K562 (cell line): ENCODE measurements around the gene SCEL. TPM values are rescaled to one million over a fixed set of nuclear protein-coding genes. Genes with fewer than 3 reads are reported as not detected.

ENCODE experiments used
- ATAC-seq: fragments of 200-7000 bp; cut with Tn5 transposase; 3 replicates; pipeline ENCODE4 v1.9.1; 2020; ENCODE audit warnings: moderate library complexity
- BruUV-seq: library from RNA; stranded (reverse); fragments of 400-500 nt; replicated peaks from 2 replicates; lab custom pipeline; 2021; lab: Mats Ljungman, UMichigan
- CTCF ChIA-PET: fragments of 300-600 bp; formaldehyde crosslinking; extraction: SDS; loops from one replicate; lab custom pipeline; 2021; ENCODE audit warnings: low intra/inter-chr PET ratio; lab: Yijun Ruan, JAX
- POLR2A ChIA-PET: fragments of 300-600, 350-650 bp; sonication (Branson Sonifier 250); formaldehyde crosslinking; extraction: SDS; loops from one replicate; lab custom pipeline; 2021; ENCODE audit warnings: antibody characterized with exemption, inconsistent platforms; lab: Yijun Ruan, JAX
- DNase-seq, 4 experiments: peaks; one replicate each; pipeline versions ENCODE4 v3.0.0 to v3.0.0-alpha.2; 2011 to 2018; ENCODE audit warnings: low spot score in 3 of 4, mixed read lengths in 3 of 4; ENCODE audit errors: extremely low read depth in 1 of 4
- FAIRE-seq: peaks from 2 replicates; lab custom pipeline; 2011; peaks lifted over from hg19 to GRCh38; lab: Jason Lieb, UNC
- H2AFZ ChIP-seq: 2 replicates; pipeline ENCODE4 v1.6.0; 2011; ENCODE audit warnings: low read depth, low read length, control low read depth, inconsistent platforms
- H3K27ac ChIP-seq: fragments of 200-600 bp; 3 replicates; pipeline ENCODE4 v1.8.0; 2011; ENCODE audit warnings: low read depth, mild to moderate bottlenecking, control low read depth, inconsistent platforms, low read length, moderate library complexity, mixed read lengths; ENCODE audit errors: extremely low read depth
- H3K27me3 ChIP-seq, 2 experiments: fragments of 300-600 bp in 1 of 2; 2 replicates in 1 of 2; 3 replicates in 1 of 2; pipeline versions ENCODE4 v1.6.0 to v1.8.0; 2011; ENCODE audit warnings: inconsistent platforms in 2 of 2, low read length in 2 of 2, mild to moderate bottlenecking in 1 of 2, mixed read lengths in 1 of 2, moderate library complexity in 1 of 2; ENCODE audit not compliant: control insufficient read depth in 2 of 2, insufficient read depth in 2 of 2
- H3K36me3 ChIP-seq: fragments of 300-600 bp; 3 replicates; pipeline ENCODE4 v1.8.0; 2011; ENCODE audit warnings: mild to moderate bottlenecking, low read length, inconsistent platforms; ENCODE audit not compliant: control insufficient read depth, insufficient read depth
- H3K4me1 ChIP-seq, 2 experiments: fragments of 200-600 bp in 1 of 2; replicated peaks in 1 of 2; 2 replicates in 1 of 2; 3 replicates in 1 of 2; pipeline versions ENCODE4 v1.5.1 to v1.8.0; 2011; ENCODE audit warnings: inconsistent platforms in 2 of 2, low read length in 2 of 2, mild to moderate bottlenecking in 1 of 2, mixed read lengths in 1 of 2, moderate library complexity in 1 of 2; ENCODE audit not compliant: control insufficient read depth in 2 of 2, insufficient read depth in 2 of 2
- H3K4me2 ChIP-seq: 2 replicates; pipeline ENCODE4 v1.6.1; 2011; ENCODE audit warnings: low read length, control low read depth, inconsistent platforms, mixed read lengths; ENCODE audit not compliant: insufficient read depth
- H3K4me3 ChIP-seq: fragments of 200-600 bp; sonication (generic), shearing (Covaris generic); 2 replicates; pipeline ENCODE4 v1.5.1; 2016; ENCODE audit warnings: control low read depth, inconsistent platforms
- H3K79me2 ChIP-seq: fragments of 200-600 bp; 3 replicates; pipeline ENCODE4 v1.8.0; 2011; ENCODE audit warnings: low read length, inconsistent platforms; ENCODE audit not compliant: control insufficient read depth, insufficient read depth
- H3K9ac ChIP-seq, 2 experiments: 2 replicates each; pipeline versions ENCODE4 v1.6.0 to v1.6.1; 2011; ENCODE audit warnings: low read depth in 2 of 2, low read length in 2 of 2, control low read depth in 1 of 2, inconsistent platforms in 1 of 2, mild to moderate bottlenecking in 1 of 2, mixed read lengths in 1 of 2; ENCODE audit not compliant: insufficient read depth in 1 of 2
- H3K9me1 ChIP-seq: one replicate; pipeline ENCODE4 v1.6.0; 2011; ENCODE audit warnings: inconsistent platforms, mild to moderate bottlenecking, low read length, moderate library complexity; ENCODE audit not compliant: control insufficient read depth, insufficient read depth
- H3K9me3 ChIP-seq: replicated peaks from 2 replicates; pipeline ENCODE4 v1.5.1; 2011; ENCODE audit warnings: low read depth, low read length, inconsistent platforms; ENCODE audit not compliant: control insufficient read depth, insufficient read depth
- H4K20me1 ChIP-seq: replicated peaks from 2 replicates; pipeline ENCODE4 v1.6.1; 2011; ENCODE audit warnings: low read length, inconsistent platforms, mixed read lengths; ENCODE audit not compliant: control insufficient read depth, insufficient read depth
- ATF7 ChIP-seq: fragments of 450-650 bp; IDR thresholded peaks from 2 replicates; pipeline ENCODE4 v1.7.1; 2014; ENCODE audit warnings: mild to moderate bottlenecking, moderate library complexity
- BRCA1 ChIP-seq, 2 experiments: fragments of 450-650 bp in 1 of 2; sonication (generic) in 1 of 2; formaldehyde crosslinking in 1 of 2; IDR thresholded peaks; 2 replicates each; pipeline versions ENCODE4 v1.5.0 to v1.6.1; 2017 to 2020; ENCODE audit warnings: mild to moderate bottlenecking in 1 of 2, missing genetic modification reagents in 1 of 2
- CC2D1A ChIP-seq: fragments of 450-650 bp; IDR thresholded peaks from 2 replicates; pipeline ENCODE4 v1.6.1; 2017; ENCODE audit warnings: mild to moderate bottlenecking
- CEBPG ChIP-seq, 3 experiments: fragments of 200-800 bp in 1 of 3; sonication (Bioruptor generic) in 1 of 3; sonication (generic) in 1 of 3; formaldehyde crosslinking in 1 of 3; IDR thresholded peaks in 2 of 3; conservative IDR thresholded peaks in 1 of 3; 2 replicates each; pipeline versions ENCODE4 v1.6.1 to v1.8.0; 2016 to 2022; ENCODE audit warnings: missing compliant biosample characterization in 2 of 3, missing genetic modification characterization in 2 of 3, mild to moderate bottlenecking in 1 of 3, missing genetic modification reagents in 1 of 3
- ELF2 ChIP-seq: fragments of 250-450 bp; sonication (Bioruptor Pico); IDR thresholded peaks from 2 replicates; pipeline ENCODE4 v1.5.0; 2021; ENCODE audit warnings: mild to moderate bottlenecking
- EWSR1 ChIP-seq: fragments of 450-650 bp; IDR thresholded peaks from 2 replicates; pipeline ENCODE4 v1.6.1; 2018; ENCODE audit warnings: borderline replicate concordance, mild to moderate bottlenecking, low read depth, moderate library complexity; ENCODE audit not compliant: partially characterized antibody
- HDAC6 ChIP-seq: IDR thresholded peaks from 2 replicates; pipeline ENCODE4 v1.6.1; 2012; ENCODE audit warnings: low read depth, mild to moderate bottlenecking, control low read depth, inconsistent platforms, low read length, moderate library complexity
- HNRNPK ChIP-seq: fragments of 200-400 bp; formaldehyde crosslinking; IDR thresholded peaks from one replicate; pipeline ENCODE4 v1.6.1; 2018; ENCODE audit warnings: mild to moderate bottlenecking, low read depth, low read length; ENCODE audit not compliant: poor library complexity, severe bottlenecking
- MNT ChIP-seq, 2 experiments: fragments of 450-650 bp; conservative IDR thresholded peaks; 2 replicates each; pipeline ENCODE4 v1.6.1; 2017; ENCODE audit warnings: mild to moderate bottlenecking in 2 of 2, moderate library complexity in 2 of 2
- MTA3 ChIP-seq: fragments of 450-650 bp; formaldehyde crosslinking; IDR thresholded peaks from 2 replicates; pipeline ENCODE4 v1.6.1; 2017; ENCODE audit warnings: mild to moderate bottlenecking, borderline replicate concordance
- PKNOX1 ChIP-seq: fragments of 450-650 bp; IDR thresholded peaks from 2 replicates; pipeline ENCODE4 v1.6.1; 2016
- SNIP1 ChIP-seq: fragments of 450-650 bp; IDR thresholded peaks from 2 replicates; pipeline ENCODE4 v1.7.1; 2017; ENCODE audit warnings: low read depth, mild to moderate bottlenecking
- TBP ChIP-seq: optimal IDR thresholded peaks from 2 replicates; pipeline ENCODE3; 2011; ENCODE audit warnings: low read depth, low read length, improper control_type of control experiment
- XRCC3 ChIP-seq: fragments of 450-650 bp; IDR thresholded peaks from 2 replicates; pipeline ENCODE4 v1.6.1; 2017; ENCODE audit warnings: mild to moderate bottlenecking, moderate library complexity
- WGBS: fragments of 100-300 bp; shearing (Covaris generic); methylation state at CpG from one replicate; pipeline ENCODE4 v1.1.6; 2016; ENCODE audit warnings: low coverage, mixed read lengths; ENCODE audit not compliant: insufficient coverage; ENCODE audit errors: missing lambda C conversion rate; 5-methylcytosine and 5-hydroxymethylcytosine counted together
- in situ Hi-C: fragments of 300-500 bp; cut with MboI; formaldehyde crosslinking; loops from 4 replicates; pipeline ENCODE4 v1.15.0; 2018; ENCODE audit warnings: inconsistent platforms, mixed read lengths
- intact Hi-C: fragments of 100-400 bp; cut with micrococcal nuclease; formaldehyde crosslinking; loops from 2 replicates; pipeline ENCODE4 v1.14.2; 2022
- polyA plus RNA-seq, 8 experiments: library from polyadenylated mRNA; depleted of rRNA in 4 of 8; stranded (reverse) in 5 of 8; unstranded in 3 of 8; fragments of >200 nt; fragmentation: Nextera tagmentation in 2 of 8; fragmentation: Illumina TruSeq in 1 of 8; extraction: Ambion mirVana in 2 of 8; extraction: Trizol in 1 of 8; gene quantifications; 2 replicates each; pipeline versions ENCODE4 v1.2.1 to v1.2.3, GENCODE V29; 2011 to 2014; ENCODE audit warnings: inconsistent platforms in 1 of 8, missing spikeins in 1 of 8
- total RNA-seq, 7 experiments: library from RNA; depleted of rRNA in 6 of 7; stranded (reverse); fragments of >200 nt in 6 of 7; fragmentation: Illumina TruSeq in 2 of 7; extraction: Trizol in 2 of 7; gene quantifications; 2 replicates each; pipeline versions ENCODE4 v1.2.1 to v1.2.3, GENCODE V29; 2011 to 2021; ENCODE audit warnings: low replicate concordance in 1 of 7

SCEL gene
- total and polyA plus RNA-seq, 9 of the 15 experiments (the other 6 are each of a cell fraction or from before 2014, with no cell fraction given) = not detected

DNA sequence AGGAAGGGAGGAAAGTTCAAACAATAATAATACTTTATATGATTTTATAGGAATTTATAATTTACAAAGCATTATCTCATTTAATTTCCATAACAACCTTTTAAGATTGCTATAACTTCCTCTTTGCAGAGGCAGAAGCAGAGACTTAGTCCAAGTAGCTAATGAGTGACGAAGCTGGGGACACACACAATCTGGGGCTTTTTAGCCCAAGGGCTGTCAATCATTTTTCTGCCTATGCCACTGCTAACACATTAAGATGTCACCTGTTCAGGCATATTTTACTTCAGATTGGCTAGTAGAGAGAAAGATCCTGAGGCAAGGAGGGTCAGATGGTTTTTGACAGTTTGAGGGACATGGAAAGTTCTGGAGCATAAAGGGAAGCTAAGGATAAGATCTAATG lies 12.6 kb downstream of the SCEL start:
- DNase-seq = no peak
- H3K9me1 ChIP-seq = no peaks in the 10 kb centered on the region
- FAIRE-seq = no peak
- ATAC-seq = no peak
- no TSS peak for BruUV-seq
- no peak overlapping the region for H3K27ac ChIP-seq
- no peak overlapping the region for H3K4me3 ChIP-seq
- intact Hi-C loops (no loop called here), in situ Hi-C loops (no loop called here)
- no peaks in the 10 kb centered on the region for H3K27me3 ChIP-seq
- ChIA-PET POLR2A (no interaction called here), CTCF (no interaction called here)
- no peaks in the 10 kb centered on the region for H3K9me3 ChIP-seq
- 8% methylated on average over 1 of the region's 1 CpG for WGBS
- no peak overlapping the region for H2AFZ ChIP-seq
- TF ChIP-seq PKNOX1 (peak; percentile 32; the same call in 1 of the 2 replicates), EWSR1 (no peak)
- H3K4me2 ChIP-seq = no peak overlapping the region
- no peaks in the 10 kb centered on the region for H3K36me3 ChIP-seq
- no peaks in the 10 kb centered on the region for H3K79me2 ChIP-seq
- H3K4me1 ChIP-seq = no peaks in the 10 kb centered on the region
- H4K20me1 ChIP-seq = no peaks in the 10 kb centered on the region
- no peak overlapping the region for H3K9ac ChIP-seq

GRCh38 chr13:77548594-77548993 lies 13.1 kb downstream of the SCEL start:
- no peak overlapping the region for H3K9ac ChIP-seq
- BruUV-seq = no TSS peak
- no peaks in the 10 kb centered on the region for H3K9me1 ChIP-seq
- in situ Hi-C loops (no loop called here), intact Hi-C loops (no loop called here)
- DNase-seq (no peak), FAIRE-seq (no peak), ATAC-seq (no peak)
- no peaks in the 10 kb centered on the region for H4K20me1 ChIP-seq
- ChIA-PET POLR2A (no interaction called here), CTCF (no interaction called here)
- no peaks in the 10 kb centered on the region for H3K36me3 ChIP-seq
- no peaks in the 10 kb centered on the region for H3K79me2 ChIP-seq
- no peaks in the 10 kb centered on the region for H3K9me3 ChIP-seq
- 0% methylated on average over 3 of the region's 3 CpGs for WGBS
- no peak overlapping the region for H3K4me2 ChIP-seq
- H3K27ac ChIP-seq = no peak overlapping the region
- H3K27me3 ChIP-seq = no peaks in the 10 kb centered on the region
- H3K4me1 ChIP-seq = no peaks in the 10 kb centered on the region
- no peak overlapping the region for H2AFZ ChIP-seq
- no peak overlapping the region for H3K4me3 ChIP-seq
- no peak for TF ChIP-seq SNIP1
- no peak for TF ChIP-seq TBP
- TF ChIP-seq BRCA1 (IDR thresholded peaks at IDR 0.05) = no peak
- TF ChIP-seq BRCA1 (CRISPR knock-in tag; IDR thresholded peaks at IDR 0.05) = no peak
- no peak for TF ChIP-seq ELF2 (CRISPR knock-in tag)
- TF ChIP-seq XRCC3 = no peak
- TF ChIP-seq MTA3 = no peak
- no peak for TF ChIP-seq CC2D1A
- no peak for TF ChIP-seq MNT (conservative IDR thresholded peaks at IDR 0.05)
- TF ChIP-seq ATF7 = no peak
- no peak for TF ChIP-seq HNRNPK
- no peak for TF ChIP-seq CEBPG (CRISPR knock-in tag; IDR thresholded peaks at IDR 0.05)
- TF ChIP-seq CEBPG (tag; conservative IDR thresholded peaks at IDR 0.05 in 1 of 2, IDR thresholded peaks at IDR 0.05 in 1 of 2) = no peak
- no peak for TF ChIP-seq HDAC6
